ENCODE data around the gene COPS3.

DNA sequence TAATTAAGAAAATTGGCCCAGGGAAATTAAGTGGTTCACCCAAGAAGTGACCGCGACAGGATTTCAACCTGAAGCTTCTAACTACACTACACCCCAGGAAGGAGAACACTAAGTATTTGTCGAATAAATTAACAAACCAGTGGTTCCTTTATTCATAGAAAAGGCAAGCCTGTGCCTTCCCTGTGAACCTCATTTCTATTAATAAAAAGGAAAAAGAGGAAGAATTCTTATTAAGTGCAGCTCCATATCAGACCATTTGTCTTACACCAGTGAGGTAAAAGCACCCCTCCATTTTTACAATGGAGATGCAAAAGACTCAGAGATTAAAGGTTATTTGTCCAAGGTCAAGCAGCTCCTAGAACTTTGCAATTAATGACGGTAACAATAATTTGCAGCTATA, 1.7 kb downstream of the COPS3 start:
- TF ChIP-seq, protein P1, sequence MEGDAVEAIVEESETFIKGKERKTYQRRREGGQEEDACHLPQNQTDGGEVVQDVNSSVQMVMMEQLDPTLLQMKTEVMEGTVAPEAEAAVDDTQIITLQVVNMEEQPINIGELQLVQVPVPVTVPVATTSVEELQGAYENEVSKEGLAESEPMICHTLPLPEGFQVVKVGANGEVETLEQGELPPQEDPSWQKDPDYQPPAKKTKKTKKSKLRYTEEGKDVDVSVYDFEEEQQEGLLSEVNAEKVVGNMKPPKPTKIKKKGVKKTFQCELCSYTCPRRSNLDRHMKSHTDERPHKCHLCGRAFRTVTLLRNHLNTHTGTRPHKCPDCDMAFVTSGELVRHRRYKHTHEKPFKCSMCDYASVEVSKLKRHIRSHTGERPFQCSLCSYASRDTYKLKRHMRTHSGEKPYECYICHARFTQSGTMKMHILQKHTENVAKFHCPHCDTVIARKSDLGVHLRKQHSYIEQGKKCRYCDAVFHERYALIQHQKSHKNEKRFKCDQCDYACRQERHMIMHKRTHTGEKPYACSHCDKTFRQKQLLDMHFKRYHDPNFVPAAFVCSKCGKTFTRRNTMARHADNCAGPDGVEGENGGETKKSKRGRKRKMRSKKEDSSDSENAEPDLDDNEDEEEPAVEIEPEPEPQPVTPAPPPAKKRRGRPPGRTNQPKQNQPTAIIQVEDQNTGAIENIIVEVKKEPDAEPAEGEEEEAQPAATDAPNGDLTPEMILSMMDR (conservative IDR thresholded peaks at IDR 0.05), result no peak
- no peak for TF ChIP-seq EZH2 (IDR thresholded peaks at IDR 0.05; ENCODE audit: low read depth)
